Activated effector memory CD4-positive, alpha-beta T cell treated with anti-CD3 and anti-CD28 coated beads, Interleukin-2, amount 50 U/mL, for 16 hours (primary cell): ENCODE data around the gene ITGB1.
A peak's percentile ranks its signal among the peaks of the same experiment; 100 is the strongest.

Source experiments
- DNase-seq: peaks from one replicate; pipeline ENCODE4 v3.0.0-alpha.2; 2020

ITGB1 gene

DNA sequence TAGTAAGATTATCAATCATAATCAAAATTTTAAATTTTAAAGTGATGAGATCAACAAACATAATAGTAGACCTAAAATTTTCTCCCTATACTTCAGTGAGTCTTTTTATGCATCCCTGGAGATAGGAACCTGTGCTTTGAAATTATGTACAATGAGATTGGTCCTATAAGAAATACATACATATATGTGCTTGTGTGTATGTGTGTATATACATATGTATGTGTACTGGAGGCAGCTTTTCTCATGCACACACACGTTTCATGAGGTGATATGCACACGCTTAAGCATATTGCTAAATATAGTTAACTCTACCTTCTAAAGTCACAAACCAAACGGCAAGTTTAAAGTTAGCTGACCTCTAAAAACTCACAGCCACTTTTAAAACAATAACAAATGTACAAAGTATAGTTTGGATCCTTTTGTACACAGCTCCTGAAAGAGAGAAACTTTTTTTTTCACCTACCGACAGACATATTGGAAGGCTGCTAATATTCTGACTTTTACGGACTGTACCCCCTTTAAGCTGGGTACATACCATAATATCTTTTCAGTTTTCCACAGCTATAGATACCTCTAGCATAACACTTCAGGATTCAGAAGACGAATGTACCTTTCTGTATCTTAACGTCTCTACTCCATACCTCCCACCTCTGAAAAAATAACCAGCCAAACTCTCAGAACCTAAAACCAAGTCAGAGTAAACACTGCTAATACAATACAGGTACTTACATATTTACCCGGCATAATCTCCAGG lies 3.3 kb downstream of the ITGB1 start:
- DNase-seq = no peak

DNA sequence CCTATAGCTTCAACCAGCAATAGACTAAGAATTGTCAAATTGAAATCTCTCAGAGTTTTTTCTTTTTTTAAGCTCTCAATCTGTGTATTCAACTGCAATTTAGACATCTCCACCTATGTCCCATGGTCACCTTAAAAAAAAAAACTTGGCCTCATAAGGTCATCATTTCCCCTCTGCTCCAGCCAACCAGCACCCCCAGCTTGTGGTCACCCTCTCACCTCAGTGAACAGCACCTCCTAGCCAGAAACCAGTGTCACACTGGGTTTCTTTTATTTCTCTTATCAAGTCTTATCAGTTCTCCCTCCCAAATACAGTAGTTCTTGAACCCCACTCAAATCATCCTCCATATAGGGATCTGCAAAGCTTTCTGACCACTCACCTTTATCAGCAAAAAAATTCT lies 4.0 kb downstream of the ITGB1 start:
- no peak for DNase-seq

DNA sequence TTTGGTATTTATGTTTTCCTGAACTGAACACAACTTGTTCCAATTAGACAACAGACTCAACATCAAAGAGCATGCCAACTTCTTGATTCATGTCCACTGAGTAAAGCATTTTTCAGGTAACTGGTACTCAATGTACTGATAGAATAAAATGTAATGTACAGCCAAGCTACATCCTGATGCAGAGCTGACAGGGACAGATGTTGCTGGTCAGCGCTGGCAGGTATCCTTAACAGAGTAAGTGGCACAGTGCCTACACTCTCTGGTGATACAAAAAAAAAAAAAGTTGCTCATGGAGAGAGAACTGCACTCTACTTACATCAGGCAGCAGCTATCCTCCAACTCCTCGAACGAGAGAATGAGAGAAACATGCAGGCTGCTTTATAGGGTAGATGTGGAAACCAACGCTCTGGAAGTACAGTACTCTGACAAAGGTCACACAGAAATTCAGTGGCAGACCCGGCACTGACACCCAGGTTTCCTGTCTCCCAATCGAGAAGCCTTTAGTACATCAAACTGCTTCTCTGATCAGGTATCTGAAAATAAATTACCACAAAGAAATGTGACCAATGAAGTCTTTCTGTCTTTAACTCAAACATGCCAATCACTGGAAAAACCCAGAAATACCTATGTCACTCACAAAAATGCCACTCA lies 4.6 kb downstream of the ITGB1 start:
- DNase-seq = peak; percentile 75

DNA sequence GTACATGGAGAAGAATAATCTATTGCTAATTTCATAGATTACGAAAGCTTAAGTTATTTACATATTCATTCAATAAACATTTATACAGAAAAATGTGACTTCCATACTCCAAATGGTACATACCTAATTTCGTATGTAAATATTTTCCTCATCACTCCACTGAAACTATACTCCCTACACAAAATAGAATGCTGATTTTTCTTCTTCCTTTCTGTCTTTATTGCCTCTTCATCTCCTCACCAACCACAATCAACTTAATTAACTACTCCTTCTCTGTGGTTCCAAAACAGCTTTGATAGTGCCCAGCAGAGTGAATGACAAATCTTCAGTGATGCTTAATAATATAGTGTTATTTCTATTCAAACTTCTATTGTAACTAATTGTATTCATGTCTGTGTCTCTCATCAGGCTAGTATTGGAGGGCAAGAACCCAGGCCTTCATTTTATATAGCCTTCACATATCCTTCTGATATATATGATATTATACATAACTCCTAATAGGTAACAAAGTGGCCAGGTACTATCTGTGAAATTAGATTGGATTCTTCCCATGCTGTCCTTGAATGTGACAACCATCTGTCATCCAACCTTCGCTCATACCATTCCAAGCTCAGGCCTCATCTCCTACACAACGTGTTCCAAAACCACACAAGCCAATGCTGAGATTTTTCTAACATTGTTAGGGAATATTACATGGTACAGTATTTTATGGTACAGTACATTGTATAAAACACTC lies 5.3 kb downstream of the ITGB1 start:
- DNase-seq = no peak

DNA sequence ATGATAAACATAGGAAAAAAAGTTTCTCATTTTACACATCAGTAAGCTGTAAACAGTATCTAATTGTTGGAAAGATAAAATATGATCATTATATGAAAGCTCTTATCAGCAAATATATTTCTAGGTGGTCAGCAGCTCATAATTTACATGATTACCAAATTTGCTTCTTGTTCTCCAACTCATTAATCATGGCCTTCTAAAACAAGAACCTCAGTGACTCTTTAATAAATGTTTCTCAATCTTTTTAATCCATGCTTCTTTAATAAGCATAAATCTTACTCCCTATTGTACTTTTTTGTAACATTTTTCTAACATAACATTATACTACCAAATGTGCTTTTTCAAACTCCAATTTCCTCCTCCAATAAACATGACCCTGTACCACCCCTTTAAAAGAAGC lies 5.9 kb downstream of the ITGB1 start:
- DNase-seq = no peak

DNA sequence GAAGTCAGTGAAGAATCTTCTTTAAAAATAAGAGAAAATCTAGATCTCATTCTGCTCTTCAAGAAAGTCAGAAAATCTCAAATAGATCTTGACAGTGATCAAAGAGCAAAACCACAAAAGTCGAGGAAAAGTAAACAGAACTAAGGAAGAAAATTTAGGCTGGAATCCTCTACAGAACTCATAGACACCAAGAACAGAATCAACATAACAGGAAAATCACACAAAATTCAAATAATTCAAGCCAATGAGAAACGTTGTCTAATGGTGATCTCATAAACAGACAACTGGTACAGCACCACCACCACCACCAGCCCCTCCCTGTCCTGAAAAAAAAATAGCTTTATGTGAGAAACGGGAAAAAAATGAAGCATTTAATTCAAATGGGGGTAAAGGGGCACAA lies 6.9 kb downstream of the ITGB1 start:
- DNase-seq = no peak

DNA sequence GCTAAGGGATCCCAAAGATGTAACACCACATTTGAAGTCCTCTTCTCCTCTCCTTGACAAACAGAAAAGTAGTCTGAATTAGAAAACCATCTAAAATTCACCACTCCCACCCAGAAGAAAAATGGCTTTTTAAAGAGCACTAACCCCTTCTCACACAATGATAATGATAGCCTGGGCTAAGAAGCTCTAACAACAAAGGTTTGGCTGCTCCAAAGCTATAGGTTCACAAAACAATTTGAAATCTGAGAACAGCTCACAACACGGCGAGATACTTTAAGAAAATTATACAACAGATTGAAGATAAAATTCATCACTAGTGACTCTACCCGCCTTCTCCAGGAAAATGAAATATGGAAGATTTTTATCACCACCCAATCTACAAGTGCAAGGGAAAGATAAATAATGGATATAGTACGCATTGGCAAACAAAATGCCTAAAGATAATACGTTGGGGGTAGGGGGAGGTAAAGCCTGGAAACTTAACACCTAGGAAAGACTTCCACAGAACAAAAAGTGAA lies 7.4 kb downstream of the ITGB1 start:
- DNase-seq = no peak

DNA sequence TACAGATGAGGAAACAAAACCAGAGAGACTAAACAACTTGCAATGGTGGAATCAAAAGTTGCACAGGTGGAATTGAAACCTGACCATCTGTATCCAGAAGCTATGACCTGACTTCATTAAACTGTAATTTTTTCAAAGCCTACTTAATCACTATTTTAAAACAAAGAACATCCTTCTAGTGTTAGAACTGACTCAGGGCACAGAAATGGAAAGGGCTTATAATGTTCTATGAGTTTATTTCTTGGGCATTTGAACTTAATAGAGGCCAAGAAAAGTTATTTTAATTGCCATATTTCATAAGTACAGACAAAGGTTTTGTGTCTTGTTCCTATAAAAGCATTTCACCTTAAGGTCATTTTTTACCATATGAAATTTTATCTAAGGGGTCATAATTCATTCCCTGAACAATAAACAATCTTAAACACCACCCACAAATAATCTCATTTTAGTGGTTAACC lies 8.8 kb downstream of the ITGB1 start:
- no peak for DNase-seq

DNA sequence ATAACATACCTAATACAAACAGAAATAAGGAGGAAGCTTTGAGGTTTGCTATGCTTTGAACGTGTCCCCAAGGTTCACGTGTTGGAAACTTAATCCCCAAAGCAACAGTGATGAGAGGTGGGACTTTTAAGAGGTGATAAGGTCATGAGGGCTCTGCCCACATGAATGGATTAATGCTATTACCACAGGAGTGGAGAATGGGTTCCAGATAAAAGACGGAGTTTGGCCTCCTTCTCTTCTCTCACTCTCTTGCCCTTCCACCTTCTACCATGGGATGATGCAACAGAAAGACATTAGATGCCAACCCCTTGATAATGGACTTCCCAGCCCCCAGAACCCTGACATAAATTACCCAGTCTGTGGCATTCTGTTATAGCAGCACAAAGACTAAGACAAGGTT lies 9.6 kb downstream of the ITGB1 start:
- DNase-seq = no peak

DNA sequence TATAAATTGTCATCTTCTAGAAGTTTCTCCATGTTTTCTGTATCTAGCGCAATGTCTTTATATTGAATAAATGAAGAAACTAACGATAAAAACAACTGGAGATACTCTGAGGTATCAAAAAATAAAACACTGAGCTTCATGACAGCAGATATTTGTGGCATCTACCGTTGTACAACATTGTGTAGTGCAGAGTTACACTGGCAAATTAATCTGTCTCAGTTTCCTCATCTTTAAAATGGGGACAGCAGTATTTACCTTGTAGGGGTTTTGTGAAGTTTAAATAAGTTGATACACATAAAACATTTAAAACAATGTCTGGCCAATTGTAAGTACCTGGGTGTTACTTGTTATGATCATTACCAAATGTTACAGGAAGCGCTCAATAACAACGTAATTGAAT lies 10.4 kb downstream of the ITGB1 start:
- DNase-seq = no peak

DNA sequence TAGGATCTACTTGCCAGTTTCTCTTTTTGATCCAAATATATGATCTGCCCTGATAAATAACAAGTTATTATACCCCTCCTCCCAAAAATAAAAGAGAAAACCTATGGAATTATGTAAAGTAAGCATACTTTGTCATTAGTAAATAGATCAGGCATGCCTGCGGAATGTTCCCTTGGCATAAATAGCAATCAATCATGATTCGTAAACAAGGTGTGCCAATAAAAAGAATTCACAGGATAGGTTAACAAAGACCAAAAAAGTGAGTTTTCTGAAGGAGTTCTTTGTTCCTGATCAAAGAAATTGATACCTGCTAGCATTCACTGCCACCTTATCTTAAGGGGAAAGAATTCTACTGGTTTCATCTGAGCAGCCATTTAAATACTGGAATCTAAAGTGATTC lies 11.9 kb downstream of the ITGB1 start:
- DNase-seq = no peak

DNA sequence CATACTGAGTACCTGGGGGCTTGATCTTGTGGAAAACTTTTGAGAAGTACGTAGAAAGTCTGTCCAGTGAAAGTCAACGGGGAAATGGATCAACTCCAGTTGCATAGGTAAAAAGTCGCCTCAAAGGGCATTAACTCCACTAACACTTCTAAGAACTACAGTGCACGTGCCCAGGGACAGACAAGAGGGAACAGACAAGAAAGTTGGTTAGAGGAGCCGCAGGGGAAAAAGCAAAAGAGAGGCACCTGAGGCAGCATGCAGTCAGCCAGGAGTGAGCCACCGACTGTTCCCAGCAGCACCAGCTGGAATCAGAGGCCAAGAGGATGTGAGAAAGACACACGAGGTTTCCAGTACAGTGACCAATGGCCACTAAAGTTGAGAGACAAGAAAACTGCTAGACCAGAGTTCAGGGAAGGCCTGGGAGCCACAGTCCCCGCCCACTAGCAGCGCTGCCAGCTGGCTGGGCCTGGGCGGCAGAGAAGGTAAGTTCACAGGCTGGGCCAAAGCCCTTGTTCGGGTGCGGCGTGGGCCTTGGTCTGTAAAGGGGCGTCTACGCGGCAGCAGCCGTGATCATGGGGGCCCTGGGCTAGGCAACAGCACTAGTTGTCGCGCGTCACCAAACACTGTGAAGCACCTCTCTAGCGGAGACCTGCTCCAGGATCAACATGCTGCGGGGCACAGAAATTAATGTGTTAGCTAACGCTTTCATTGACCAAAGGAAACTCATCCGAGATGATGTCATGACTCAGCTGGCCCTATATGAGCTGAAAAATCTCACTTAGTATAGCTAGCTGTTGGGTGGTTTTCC lies 14.0 kb downstream of the ITGB1 start:
- DNase-seq = no peak

DNA sequence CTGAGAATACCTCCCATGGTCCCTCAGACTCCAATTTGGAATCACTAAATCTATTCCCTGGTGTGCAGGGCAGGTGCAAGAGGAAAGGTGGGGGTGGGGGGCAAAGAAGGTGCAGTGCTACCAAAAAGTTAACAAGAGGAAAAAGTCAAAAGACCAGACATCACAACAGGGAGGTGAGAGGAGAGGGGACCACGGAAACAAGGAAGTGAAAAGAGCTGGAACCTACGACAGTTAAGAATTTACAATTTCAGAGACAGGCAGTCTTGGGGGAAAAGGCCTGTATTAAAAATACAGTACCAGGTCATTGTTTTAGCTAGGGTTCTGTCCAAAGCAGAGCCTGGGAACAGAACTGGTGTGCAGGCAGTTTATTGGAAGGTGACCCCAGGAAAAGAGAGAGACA lies 14.6 kb downstream of the ITGB1 start:
- DNase-seq = no peak

DNA sequence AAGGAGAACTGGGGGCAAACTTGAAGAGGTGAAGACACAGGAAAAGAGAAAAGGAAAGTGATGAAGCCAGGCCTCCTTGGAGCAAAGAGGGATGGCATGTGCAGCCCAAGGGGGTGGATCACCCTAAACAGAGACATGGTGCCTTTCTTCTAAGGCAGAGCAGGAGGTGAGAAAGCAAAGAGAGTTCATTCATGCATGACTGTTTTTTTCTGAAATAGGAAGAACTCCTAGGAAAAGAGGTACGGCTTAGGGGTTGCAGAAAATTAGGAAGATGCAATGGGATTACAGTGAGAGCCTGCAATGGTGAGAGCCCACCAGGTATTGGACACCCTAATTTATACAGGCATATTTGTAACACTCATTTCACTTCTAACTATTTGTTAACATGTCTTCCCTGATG lies 15.9 kb downstream of the ITGB1 start:
- DNase-seq = no peak

DNA sequence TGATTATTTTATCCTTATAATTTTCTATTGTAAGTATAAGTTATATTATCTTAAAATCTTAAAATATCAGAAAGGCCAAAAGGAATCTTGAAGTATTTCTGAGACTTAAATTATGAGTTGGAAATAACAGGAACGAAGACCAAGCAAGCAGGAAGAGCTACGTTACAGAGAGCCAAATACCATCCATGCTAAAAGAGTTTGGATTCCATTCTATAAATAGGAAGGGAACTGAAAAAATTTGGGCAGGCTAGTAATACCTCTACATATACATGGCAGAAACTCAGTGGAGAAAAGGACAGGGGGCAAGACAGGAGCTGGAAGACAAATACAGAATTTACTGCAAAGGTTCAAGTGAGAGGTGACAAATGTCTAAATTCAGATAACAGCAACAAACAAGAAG lies 16.7 kb downstream of the ITGB1 start:
- DNase-seq = no peak

DNA sequence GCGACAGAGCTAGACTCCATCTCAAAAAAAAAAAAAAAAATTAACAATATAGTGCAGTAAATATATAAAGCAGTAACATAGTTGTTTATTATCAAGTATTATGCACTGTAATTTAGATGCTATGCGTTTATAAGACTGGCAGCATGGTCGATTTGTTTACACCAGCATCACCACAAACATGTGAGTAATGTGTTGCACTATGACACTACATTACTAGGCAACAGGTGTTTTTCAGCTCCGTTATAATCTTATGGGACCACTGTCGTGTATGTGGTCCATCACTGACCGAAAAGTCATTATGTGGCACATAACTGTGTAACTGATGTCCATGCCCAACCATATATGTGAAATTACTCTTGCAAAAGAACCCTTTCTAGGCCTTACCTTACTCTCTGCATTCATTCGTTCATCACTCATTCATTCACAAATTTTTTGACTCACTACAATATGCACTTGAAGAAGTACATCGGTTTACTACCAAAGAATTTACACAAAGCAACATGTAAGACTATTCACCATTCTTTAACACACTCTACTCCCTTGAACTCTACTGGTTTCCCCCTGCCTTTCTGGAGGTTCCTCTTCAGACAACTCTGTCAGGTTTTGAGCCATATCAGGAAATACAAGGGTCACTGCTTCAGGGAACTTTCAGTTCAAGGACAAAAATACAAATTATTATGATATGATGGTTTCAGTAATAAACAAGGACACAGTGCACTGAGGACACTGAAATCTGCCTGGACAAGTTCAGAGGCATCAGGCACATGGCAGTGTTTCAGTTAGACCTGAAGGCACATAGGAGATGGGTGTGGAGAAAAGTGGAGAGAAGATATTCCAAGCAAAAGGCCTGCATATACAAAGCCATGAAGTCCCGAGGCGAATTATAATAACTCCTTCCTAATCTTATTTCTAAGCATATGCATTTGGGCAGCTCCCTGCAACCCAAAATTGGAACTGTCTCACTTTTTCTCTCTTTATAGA lies 17.4 kb downstream of the ITGB1 start:
- DNase-seq = no peak

DNA sequence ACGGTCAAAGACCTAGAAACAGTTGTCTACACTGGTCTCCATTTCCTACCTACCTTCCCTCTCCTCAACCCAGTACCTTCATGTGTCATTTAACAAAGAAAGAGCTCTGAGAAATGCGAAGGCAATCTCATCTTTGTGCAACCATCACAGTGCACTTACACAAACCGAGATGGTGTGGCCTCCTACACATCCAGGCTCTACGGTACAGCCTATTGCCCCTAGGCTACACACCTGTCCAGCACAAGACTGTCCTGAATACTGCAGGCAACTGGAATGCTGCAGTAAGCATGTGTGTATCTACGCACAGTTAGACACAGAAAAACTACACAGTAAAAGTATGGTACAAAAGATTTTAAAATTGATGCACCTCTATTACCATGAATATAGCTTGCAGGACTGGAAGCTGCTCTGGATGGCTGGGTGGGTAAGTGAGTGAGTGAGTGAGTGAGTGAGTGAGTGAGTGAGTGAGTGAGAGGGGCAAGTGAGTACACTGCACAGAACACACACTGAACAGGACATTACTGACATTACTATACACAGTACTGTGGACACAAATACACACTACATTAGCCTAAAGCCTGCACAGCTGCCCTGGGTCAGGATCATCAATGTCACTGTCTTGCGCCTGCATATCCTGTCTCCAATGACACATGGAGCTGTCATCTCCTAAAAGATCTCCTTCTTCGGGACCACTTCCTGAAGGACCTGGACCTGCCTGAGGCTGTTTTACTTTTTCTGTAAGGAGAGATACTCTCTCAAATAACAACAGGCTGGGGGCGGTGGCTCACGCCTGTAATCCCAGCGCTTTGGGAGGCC lies 18.5 kb downstream of the ITGB1 start:
- no peak for DNase-seq

DNA sequence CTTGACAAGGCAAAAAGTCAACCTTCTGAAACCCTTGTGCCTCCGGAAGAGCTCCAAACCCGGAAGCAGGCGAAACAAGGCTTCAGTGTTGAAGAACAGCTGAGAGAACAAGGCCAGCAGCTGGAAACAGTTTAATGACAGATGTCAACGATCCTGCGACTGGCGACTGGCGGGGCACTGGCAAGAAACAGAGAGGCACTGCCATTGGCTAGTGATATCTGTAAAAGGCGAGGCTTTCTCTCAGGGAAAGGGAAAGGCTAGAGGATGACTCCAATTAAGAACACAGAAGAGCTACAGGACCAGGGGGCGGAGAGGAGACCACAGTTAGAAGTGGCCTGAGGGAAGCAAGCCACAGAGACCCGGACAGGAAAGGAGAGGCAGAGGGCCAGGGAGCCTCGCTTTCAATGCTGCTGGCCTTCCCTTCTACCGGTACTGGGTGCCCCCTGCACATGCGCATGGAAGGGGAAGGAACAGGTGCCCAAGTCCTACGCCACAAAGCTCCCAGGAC lies 19.4 kb downstream of the ITGB1 start:
- no peak for DNase-seq

DNA sequence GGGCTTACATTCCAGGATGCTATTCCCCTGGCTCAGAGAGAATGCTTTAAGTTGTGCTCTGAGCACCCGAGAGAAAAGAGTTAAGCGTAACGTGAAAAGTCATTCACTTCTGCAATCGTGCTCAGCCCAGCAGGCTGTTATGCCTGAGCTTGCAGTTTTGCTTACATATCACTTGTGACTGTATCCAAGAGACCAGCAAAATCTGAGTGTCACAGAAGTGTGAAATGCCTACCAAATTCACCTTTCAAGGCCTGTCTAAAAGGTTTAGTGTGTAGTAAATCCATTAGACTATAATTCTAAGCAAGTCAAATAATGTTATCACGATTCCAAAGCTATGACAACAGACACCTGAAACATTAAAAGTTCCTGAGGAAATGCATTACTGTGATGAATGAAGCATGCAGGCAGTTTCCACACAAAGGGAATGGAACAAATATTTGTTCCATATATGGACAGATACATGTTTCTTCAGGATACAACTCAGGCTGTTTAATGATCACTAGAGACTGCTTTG lies 20.1 kb downstream of the ITGB1 start:
- DNase-seq = no peak

DNA sequence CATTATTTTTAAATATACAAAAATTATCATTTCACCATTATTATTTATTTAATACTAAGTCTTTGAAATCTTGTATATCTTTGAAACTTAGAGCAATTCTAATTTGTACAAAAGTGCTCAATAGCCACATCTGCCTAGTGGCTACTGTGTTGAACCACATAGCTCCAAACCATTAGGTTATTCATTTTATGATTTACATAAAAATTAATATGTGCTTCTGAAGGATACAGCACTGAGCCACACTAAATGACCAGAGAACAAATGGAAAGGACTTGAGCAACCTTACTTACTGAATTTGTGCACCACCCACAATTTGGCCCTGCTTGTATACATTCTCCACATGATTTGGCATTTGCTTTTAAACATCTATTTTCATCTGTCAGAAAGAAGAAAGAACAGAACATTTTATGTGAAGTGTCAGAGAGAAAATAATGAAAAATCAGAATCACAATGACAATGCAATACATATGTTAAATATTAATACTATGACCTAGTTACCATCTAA lies 25.8 kb downstream of the ITGB1 start:
- DNase-seq = no peak
